ENCODE data around the gene COL25A1.

COL25A1 gene

DNA sequence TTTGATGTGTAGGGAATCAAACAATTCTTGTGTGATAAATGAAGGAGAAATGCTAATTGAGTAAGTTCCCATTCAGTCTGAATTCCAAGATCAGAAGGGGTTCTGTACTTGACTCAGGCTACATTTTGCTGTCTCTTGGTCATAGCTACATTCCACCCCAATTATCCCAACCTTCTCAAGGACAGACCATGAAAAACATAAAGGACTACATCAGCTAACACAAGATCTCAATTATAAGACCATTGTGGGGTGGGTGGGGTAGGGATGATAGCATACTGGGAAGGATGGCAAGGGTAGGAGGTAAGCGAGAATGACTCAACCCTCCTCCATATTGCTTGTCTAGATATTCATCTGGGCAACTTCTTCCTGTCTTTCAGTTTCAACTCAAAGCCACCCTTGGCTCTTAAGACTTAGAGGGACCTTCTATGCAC lies 452.2 kb downstream of the COL25A1 start:
- no peak overlapping the region for H2AFZ ChIP-seq (ENCODE audit: low read length, unreplicated experiment)
- no peaks in the 10 kb centered on the region for H3K79me2 ChIP-seq (ENCODE audit: control insufficient read depth, insufficient read depth, low read length, unreplicated experiment)
- H3K4me1 ChIP-seq (ENCODE audit: control insufficient read depth, insufficient read depth, low read length, unreplicated experiment): peaks cover 20% of the 10 kb centered on the region
- no peaks in the 10 kb centered on the region for H3K36me3 ChIP-seq (ENCODE audit: insufficient read depth, low read length)
- no peak overlapping the region for H3K4me3 ChIP-seq (ENCODE audit: low read depth, low read length)
- H3K27ac ChIP-seq (ENCODE audit: low read depth, low read length): peak overlapping the region; percentile 76
- H3K27me3 ChIP-seq (ENCODE audit: insufficient read depth, low read length): no peaks in the 10 kb centered on the region

DNA sequence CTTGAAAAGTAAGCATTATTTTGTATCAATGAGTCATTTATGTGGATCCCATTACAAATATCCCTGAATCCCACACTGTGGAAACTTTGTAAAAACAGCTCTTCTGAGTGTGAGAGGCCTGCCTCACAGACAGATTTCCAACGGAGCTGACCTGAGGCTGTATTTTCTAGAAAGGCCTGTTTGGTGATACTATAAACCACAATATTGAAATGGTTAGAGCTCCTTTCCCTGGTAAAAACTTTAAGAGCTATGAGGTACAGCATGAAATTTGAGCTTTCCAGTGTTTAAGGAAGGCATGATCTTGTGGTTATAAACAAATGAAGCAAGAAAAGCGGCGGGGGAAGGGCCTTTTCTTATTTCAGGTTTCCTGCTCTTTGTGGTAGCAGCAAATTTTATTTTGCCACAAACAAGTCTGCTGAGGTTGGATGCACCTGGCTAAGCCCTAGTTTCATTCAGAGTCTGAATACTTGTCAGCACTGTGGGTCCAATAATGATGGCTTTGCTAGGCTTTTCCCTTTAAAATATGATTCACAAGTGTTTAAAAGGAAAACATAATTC lies 452.8 kb downstream of the COL25A1 start:
- peak overlapping the region; percentile 29; the same call in 1 of the 2 replicates for H3K4me3 ChIP-seq (ENCODE audit: low read depth, low read length)
- peaks cover 20% of the 10 kb centered on the region for H3K4me1 ChIP-seq (ENCODE audit: control insufficient read depth, insufficient read depth, low read length, unreplicated experiment)
- H3K27me3 ChIP-seq (ENCODE audit: insufficient read depth, low read length): no peaks in the 10 kb centered on the region
- H3K36me3 ChIP-seq (ENCODE audit: insufficient read depth, low read length): no peaks in the 10 kb centered on the region
- peak overlapping the region; percentile 76 for H3K27ac ChIP-seq (ENCODE audit: low read depth, low read length)
- H2AFZ ChIP-seq (ENCODE audit: low read length, unreplicated experiment): no peak overlapping the region
- no peaks in the 10 kb centered on the region for H3K79me2 ChIP-seq (ENCODE audit: control insufficient read depth, insufficient read depth, low read length, unreplicated experiment)

DNA sequence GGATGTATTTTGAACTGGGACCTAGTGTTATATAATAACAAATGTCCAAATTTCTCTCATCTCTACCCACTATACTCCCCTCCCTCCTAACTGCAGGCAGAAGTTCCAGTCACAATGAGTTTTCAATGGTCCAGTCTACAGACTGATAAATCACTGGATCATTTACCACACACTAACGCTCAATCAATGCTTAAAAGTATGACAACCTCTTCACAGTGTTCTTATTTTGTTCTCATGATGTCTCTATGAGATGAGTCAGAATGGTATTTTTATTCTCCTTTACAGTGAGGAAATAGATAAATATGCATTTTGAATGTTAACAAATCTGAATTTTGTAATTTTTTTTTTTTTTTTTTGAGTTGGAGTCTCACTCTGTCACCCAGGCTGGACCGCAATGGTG lies 455.9 kb downstream of the COL25A1 start:
- H3K27me3 ChIP-seq (ENCODE audit: insufficient read depth, low read length): no peaks in the 10 kb centered on the region
- no peaks in the 10 kb centered on the region for H3K36me3 ChIP-seq (ENCODE audit: insufficient read depth, low read length)
- no peak overlapping the region for H2AFZ ChIP-seq (ENCODE audit: low read length, unreplicated experiment)
- no peak overlapping the region for H3K27ac ChIP-seq (ENCODE audit: low read depth, low read length)
- H3K4me1 ChIP-seq (ENCODE audit: control insufficient read depth, insufficient read depth, low read length, unreplicated experiment): peaks cover 20% of the 10 kb centered on the region
- no peaks in the 10 kb centered on the region for H3K79me2 ChIP-seq (ENCODE audit: control insufficient read depth, insufficient read depth, low read length, unreplicated experiment)
- H3K4me3 ChIP-seq (ENCODE audit: low read depth, low read length): no peak overlapping the region

DNA sequence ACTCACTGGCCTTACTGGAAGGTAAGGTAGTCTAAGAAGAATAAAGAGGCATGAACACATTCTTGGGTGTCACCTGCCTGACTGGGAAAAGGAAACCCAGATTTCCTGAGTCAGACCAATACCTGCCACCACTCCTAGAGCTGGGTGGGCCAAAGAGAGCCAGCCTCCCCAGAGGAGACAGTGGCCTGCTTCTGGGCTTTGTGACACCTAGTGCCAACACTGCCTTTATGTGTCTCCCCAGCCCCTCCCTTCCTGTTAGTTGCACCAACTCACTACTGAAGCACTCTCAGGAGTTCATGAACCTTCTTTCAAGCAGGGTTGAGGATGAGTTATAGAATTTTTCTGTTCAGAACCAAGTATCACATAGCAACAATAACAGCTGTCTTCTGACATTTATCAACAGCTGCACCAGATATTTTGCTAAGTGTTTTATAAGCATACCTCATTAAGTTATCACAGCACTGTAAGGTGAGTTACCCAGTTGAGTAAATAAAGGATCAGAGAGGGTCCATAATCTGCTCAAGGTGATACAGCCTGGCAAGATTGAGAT lies 462.0 kb downstream of the COL25A1 start:
- H3K27ac ChIP-seq (ENCODE audit: low read depth, low read length): no peak overlapping the region
- no peaks in the 10 kb centered on the region for H3K36me3 ChIP-seq (ENCODE audit: insufficient read depth, low read length)
- H2AFZ ChIP-seq (ENCODE audit: low read length, unreplicated experiment): no peak overlapping the region
- no peak overlapping the region for H3K4me3 ChIP-seq (ENCODE audit: low read depth, low read length)
- no peaks in the 10 kb centered on the region for H3K79me2 ChIP-seq (ENCODE audit: control insufficient read depth, insufficient read depth, low read length, unreplicated experiment)
- H3K27me3 ChIP-seq (ENCODE audit: insufficient read depth, low read length): no peaks in the 10 kb centered on the region
- H3K4me1 ChIP-seq (ENCODE audit: control insufficient read depth, insufficient read depth, low read length, unreplicated experiment): no peaks in the 10 kb centered on the region

DNA sequence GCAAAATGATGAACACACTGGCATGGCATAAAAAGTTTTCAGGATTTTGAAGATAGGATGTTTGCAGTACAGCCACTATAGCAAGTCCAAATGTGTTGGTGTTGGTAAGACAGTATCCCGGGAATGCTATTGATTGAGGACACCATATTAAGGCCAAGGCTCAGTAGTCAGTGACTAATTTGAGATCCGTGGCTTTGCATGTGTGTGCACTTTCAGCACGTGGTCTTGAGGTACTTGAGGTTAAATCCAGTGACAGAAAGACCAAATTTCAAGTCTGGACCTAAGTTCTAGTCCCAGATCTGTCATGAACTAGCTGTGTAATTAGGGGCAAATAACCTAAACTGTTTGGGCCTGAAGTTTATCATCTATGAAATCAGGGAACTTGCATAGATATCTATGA lies 463.1 kb downstream of the COL25A1 start:
- Histone ChIP-seq H3K36me3 (ENCODE audit: insufficient read depth, low read length) (no peaks in the 10 kb centered on the region), H3K4me1 (ENCODE audit: control insufficient read depth, insufficient read depth, low read length, unreplicated experiment) (no peaks in the 10 kb centered on the region), H3K4me3 (ENCODE audit: low read depth, low read length) (no peak overlapping the region), H3K27ac (ENCODE audit: low read depth, low read length) (no peak overlapping the region), H3K27me3 (ENCODE audit: insufficient read depth, low read length) (no peaks in the 10 kb centered on the region), H3K79me2 (ENCODE audit: control insufficient read depth, insufficient read depth, low read length, unreplicated experiment) (no peaks in the 10 kb centered on the region), H2AFZ (ENCODE audit: low read length, unreplicated experiment) (no peak overlapping the region)

DNA sequence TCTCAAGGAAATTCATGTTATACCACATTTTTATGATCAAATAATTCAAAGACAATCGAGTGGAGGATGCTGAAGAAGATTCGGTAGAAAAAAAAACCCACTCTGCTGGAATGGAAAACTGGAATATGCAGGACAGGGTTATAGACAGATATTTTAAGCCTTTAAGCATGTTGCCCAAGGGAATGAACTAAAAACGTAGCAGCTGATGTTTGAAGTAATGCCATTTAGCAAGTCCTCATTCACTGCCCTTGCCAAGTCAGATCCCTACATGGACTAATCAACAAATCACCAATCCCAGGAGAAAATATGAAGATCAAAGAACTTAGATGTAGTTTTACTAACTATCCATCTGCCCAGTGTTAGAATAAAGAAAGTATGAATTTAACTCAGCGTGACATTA lies 464.0 kb downstream of the COL25A1 start:
- no peaks in the 10 kb centered on the region for H3K36me3 ChIP-seq (ENCODE audit: insufficient read depth, low read length)
- no peak overlapping the region for H3K27ac ChIP-seq (ENCODE audit: low read depth, low read length)
- H3K4me3 ChIP-seq (ENCODE audit: low read depth, low read length): no peak overlapping the region
- no peak overlapping the region for H2AFZ ChIP-seq (ENCODE audit: low read length, unreplicated experiment)
- H3K27me3 ChIP-seq (ENCODE audit: insufficient read depth, low read length): no peaks in the 10 kb centered on the region
- H3K79me2 ChIP-seq (ENCODE audit: control insufficient read depth, insufficient read depth, low read length, unreplicated experiment): no peaks in the 10 kb centered on the region
- peaks cover 5% of the 10 kb centered on the region for H3K4me1 ChIP-seq (ENCODE audit: control insufficient read depth, insufficient read depth, low read length, unreplicated experiment)

DNA sequence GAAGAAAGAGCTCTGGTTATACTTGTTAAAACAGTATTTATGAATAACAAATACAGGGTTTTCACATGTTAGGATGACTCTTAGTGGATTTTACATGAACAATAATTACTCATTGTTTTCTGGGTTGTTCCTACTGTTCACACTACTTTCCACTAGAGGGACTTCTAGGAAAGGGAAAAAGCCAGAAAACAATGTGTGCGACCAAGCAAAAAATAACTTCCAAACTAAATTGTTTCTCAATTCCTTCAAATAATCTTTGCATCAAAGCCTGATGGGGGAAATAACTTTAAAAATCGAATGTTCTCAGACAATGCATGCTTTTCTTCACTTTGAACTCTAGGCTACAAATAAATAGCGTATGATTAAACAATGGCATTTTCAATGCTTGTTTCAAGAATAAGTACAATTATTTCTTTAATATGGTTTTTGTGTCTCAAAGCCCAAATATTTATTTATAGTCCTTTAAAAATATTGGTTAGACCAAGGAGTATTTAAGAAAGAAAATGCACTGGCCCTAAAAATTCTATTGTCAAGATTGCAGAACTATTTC lies 467.5 kb downstream of the COL25A1 start:
- Histone ChIP-seq H3K79me2 (ENCODE audit: control insufficient read depth, insufficient read depth, low read length, unreplicated experiment) (no peaks in the 10 kb centered on the region), H3K27me3 (ENCODE audit: insufficient read depth, low read length) (no peaks in the 10 kb centered on the region), H3K4me1 (ENCODE audit: control insufficient read depth, insufficient read depth, low read length, unreplicated experiment) (peaks cover 5% of the 10 kb centered on the region), H3K27ac (ENCODE audit: low read depth, low read length) (no peak overlapping the region), H3K36me3 (ENCODE audit: insufficient read depth, low read length) (no peaks in the 10 kb centered on the region), H3K4me3 (ENCODE audit: low read depth, low read length) (no peak overlapping the region), H2AFZ (ENCODE audit: low read length, unreplicated experiment) (no peak overlapping the region)

DNA sequence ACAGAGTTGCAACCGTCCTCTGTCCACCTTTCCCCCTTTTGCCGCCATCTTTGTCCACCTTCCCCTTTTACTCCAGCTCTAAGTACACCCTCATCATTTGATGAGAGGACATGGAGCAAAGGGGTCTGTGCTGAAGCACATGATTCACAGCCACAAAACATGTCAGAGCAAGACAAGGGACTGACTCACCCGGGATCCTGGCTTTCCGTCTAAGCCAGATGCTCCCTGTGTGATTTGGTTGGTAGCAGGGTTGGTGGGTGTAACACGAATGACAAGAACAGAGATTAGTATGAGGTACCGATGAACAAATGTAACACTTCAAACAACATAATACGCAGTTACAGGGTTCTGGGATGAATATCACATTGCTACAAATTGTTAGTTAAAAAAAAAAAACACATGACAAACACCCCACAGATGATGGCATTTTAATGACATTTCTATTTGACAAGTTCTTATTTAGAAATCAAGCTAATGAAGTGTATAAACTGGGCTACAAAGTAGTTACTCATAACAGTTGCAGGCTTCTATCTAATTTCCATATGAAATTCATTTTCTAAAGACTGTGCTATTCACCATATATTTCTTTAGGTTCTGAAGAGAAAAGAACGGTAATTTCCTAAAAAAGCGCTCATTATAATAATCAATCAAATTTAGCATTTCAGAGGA lies 468.2 kb downstream of the COL25A1 start:
- no peaks in the 10 kb centered on the region for H3K79me2 ChIP-seq (ENCODE audit: control insufficient read depth, insufficient read depth, low read length, unreplicated experiment)

DNA sequence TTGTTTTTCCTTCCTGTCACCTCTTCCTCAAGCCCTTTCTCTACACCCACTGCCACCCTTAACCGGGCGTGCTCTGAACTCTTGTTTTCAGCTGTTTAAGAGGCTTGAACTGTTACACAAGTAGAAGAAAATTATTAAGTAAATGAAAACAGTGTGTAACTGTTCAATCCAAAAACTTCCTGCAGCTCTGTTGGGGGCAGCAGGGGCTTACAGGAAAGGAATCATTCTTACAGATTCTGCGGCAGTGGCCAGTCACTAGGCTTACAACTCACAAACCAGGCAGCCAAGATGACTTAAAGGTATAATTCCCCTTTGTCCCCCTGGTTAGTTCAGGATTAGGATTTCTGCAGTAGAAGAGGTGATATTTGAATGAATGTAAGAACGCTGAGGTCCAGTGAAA lies 469.4 kb downstream of the COL25A1 start:
- Histone ChIP-seq H3K4me1 (ENCODE audit: control insufficient read depth, insufficient read depth, low read length, unreplicated experiment) (peaks cover 5% of the 10 kb centered on the region), H3K27me3 (ENCODE audit: insufficient read depth, low read length) (no peaks in the 10 kb centered on the region), H3K27ac (ENCODE audit: low read depth, low read length) (no peak overlapping the region), H3K79me2 (ENCODE audit: control insufficient read depth, insufficient read depth, low read length, unreplicated experiment) (no peaks in the 10 kb centered on the region), H3K4me3 (ENCODE audit: low read depth, low read length) (no peak overlapping the region), H2AFZ (ENCODE audit: low read length, unreplicated experiment) (no peak overlapping the region), H3K36me3 (ENCODE audit: insufficient read depth, low read length) (no peaks in the 10 kb centered on the region)

More for the DNA sequence above, 468.2 kb downstream of the COL25A1 start:
- Histone ChIP-seq H3K4me1 (ENCODE audit: control insufficient read depth, insufficient read depth, low read length, unreplicated experiment) (peaks cover 5% of the 10 kb centered on the region), H3K27me3 (ENCODE audit: insufficient read depth, low read length) (no peaks in the 10 kb centered on the region), H3K4me3 (ENCODE audit: low read depth, low read length) (no peak overlapping the region), H3K36me3 (ENCODE audit: insufficient read depth, low read length) (no peaks in the 10 kb centered on the region), H3K27ac (ENCODE audit: low read depth, low read length) (no peak overlapping the region), H2AFZ (ENCODE audit: low read length, unreplicated experiment) (no peak overlapping the region)

DNA sequence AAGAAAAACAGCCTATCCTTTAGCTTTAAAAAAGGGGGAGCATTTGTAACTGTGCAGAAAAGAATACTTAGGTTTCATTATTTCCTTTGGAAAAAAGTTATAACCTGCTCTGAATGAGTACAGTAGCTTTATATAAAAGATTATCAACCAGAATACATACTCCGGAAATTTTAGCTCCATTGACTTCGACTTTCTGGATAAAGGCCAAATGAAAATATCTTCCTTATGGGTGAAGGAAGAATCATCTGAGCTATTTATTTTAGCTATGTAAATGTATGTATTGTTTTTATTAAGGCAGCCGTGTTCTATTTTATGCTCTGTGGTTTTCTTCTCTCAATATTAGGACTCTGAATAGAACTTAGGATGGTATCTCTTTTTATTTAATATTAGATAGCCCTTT lies 470.6 kb downstream of the COL25A1 start:
- H3K36me3 ChIP-seq (ENCODE audit: insufficient read depth, low read length): no peaks in the 10 kb centered on the region
- no peaks in the 10 kb centered on the region for H3K79me2 ChIP-seq (ENCODE audit: control insufficient read depth, insufficient read depth, low read length, unreplicated experiment)
- H3K27ac ChIP-seq (ENCODE audit: low read depth, low read length): no peak overlapping the region

DNA sequence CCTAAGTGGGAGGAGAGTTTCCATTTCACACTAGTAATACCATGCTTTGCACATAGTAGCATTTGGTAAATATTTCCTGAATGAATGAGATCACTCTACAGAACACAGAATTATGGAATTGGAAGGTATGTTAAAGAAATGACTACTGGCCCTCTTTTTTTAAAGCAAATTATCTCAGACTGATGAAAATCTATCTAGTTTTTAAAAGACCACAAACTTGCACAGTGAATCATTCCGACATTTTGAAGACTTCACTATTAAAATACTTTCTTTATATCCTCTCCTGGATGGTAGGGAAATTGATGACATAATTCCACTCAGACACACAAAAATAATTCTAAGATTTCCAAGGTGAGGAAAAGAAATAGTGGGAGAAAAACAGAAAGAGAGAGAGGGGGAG lies 471.2 kb downstream of the COL25A1 start:
- Histone ChIP-seq H2AFZ (ENCODE audit: low read length, unreplicated experiment) (no peak overlapping the region), H3K4me3 (ENCODE audit: low read depth, low read length) (no peak overlapping the region), H3K4me1 (ENCODE audit: control insufficient read depth, insufficient read depth, low read length, unreplicated experiment) (peaks cover 5% of the 10 kb centered on the region), H3K36me3 (ENCODE audit: insufficient read depth, low read length) (no peaks in the 10 kb centered on the region), H3K79me2 (ENCODE audit: control insufficient read depth, insufficient read depth, low read length, unreplicated experiment) (no peaks in the 10 kb centered on the region), H3K27ac (ENCODE audit: low read depth, low read length) (no peak overlapping the region), H3K27me3 (ENCODE audit: insufficient read depth, low read length) (no peaks in the 10 kb centered on the region; the same call in 1 of the 2 replicates)

More for the DNA sequence above, 470.6 kb downstream of the COL25A1 start:
- no peak overlapping the region for H2AFZ ChIP-seq (ENCODE audit: low read length, unreplicated experiment)
- peaks cover 5% of the 10 kb centered on the region for H3K4me1 ChIP-seq (ENCODE audit: control insufficient read depth, insufficient read depth, low read length, unreplicated experiment)
- H3K27me3 ChIP-seq (ENCODE audit: insufficient read depth, low read length): no peaks in the 10 kb centered on the region
- no peak overlapping the region for H3K4me3 ChIP-seq (ENCODE audit: low read depth, low read length)
